GM19438 (cell line): Measurements from ENCODE around the gene PDGFD.

Experiments
- ATAC-seq: cut with Tn5 transposase; IDR thresholded peaks from one replicate; pipeline ENCODE4 v1.9.1; 2021; ENCODE audit warnings: low read depth; ENCODE audit not compliant: unreplicated experiment

Gene PDGFD

DNA sequence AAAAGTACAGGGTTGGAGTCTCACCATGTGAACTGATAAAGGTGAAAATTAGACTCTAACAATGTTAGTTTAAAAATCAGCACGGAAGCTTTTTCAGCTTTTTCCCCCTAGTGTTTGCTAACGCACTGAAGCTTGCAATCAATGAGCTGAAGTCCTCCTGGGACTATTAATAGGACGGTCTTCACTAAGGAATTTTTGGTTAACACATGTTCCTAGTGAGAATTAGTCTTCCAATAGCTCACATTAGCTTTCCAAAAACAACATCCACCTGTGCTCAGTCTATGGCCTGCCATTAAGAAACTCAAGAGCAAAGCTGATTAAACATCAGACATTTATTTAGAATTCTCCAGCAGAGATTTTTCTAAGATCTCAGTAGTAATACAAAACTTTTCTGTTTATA is 154.2 kb downstream of the PDGFD start:
- ATAC-seq, result no peak

DNA sequence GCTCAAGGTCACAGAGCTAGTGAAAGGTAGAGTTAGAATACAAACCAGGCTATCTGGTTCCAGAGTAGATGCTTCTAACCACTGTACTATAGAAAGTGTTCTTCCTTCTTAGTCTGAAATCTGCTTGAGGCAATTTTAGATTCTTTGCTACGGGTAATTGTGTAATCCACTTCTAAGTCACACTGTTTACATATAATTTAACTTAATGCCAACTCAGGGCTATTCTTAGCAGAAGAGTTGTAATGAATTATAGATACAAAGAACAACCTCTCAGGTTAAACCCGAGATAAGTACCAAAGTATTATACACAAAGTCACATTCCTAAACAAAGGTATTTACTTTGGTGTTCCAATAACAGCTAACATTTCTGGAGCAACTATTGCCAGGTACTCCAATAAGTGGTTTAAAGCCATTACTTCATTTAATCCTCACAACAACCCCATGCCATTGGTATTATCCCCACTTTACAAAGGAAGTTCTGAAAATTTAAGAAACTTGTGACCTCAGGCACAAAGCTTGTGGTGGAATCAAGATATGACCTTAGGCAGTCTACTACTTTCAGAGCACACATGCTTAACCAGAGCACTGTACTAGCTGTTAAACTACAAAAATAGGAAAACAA is 158.6 kb downstream of the PDGFD start:
- no peak for ATAC-seq

DNA sequence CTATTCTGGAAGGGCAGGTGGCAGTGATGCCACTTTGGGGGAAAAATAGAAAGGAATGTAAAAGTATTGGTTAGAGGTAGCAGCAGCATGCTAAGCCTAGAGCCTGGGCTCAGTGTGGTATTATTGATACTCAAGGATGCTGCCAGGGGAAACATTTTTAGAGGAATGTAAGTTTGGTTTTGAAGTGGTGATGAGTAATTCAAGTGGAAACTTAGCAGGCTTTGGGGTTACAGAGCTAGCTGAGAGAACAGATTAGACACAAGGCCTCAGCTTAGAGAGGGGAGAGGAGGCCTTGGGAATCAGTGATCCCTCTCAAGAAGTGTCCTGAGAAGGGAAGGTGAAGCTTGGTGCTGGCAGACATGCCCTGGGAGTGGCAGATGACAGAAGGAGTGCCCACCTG is 160.5 kb downstream of the PDGFD start:
- no peak for ATAC-seq

- ATAC-seq, result no peak
These were observed 162.3 kb downstream of the PDGFD start for GRCh38 chr11:104001561-104002056.

DNA sequence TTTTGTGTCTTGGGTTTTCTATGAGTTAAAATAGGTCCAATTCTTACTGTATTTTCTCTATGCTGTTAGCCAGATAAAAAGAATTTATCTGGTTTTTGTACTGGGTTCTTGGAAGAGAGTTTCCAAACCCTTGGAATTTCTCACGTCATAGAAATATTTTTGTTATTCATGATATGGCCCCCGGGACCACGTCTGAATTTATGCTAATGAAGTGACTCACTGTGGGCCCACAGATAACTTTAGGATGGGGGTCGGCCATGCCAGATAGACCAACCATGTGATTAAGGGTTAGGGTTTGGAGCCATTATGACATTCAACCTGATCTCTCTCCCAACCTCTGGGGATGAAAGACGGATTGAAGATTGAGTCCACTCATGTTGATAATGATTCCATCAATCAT is 163.1 kb downstream of the PDGFD start:
- ATAC-seq, result no peak

GRCh38 chr11:103998826-103999508 is 165.0 kb downstream of the PDGFD start:
- no peak for ATAC-seq

- peak; percentile 47 for ATAC-seq
These were observed 166.9 kb downstream of the PDGFD start for GRCh38 chr11:103997082-103997481.

- no peak for ATAC-seq
These were observed 168.1 kb downstream of the PDGFD start for GRCh38 chr11:103995896-103996295.

- ATAC-seq, result no peak
These were observed 169.4 kb downstream of the PDGFD start for GRCh38 chr11:103994518-103994917.

DNA sequence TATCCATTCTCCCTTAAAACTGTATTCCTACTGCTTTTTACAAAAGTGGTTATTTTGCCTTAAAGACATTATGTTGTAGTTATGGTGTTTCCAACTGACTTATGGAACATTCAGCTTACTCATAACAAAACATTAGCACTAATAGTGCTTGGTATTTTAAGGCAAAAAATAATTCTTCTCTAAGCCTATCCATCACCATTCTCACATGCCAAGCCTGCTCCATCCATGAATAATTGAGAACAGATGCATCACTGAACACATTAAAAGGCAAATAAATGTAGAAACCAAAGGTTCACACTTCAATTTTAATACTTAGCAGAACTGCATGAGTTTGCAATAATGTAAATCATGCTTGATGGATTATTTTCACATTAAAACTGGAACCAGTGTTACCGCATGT is 169.9 kb downstream of the PDGFD start:
- no peak for ATAC-seq

GRCh38 chr11:103993507-103993906 is 170.4 kb downstream of the PDGFD start:
- no peak for ATAC-seq

GRCh38 chr11:103988595-103988969 is 175.4 kb downstream of the PDGFD start:
- ATAC-seq, result no peak

GRCh38 chr11:103987629-103988594 is 176.0 kb downstream of the PDGFD start:
- ATAC-seq, result no peak

- no peak for ATAC-seq
These were observed 178.9 kb downstream of the PDGFD start for GRCh38 chr11:103985041-103985440.

- ATAC-seq, result no peak
These were observed 183.8 kb downstream of the PDGFD start for GRCh38 chr11:103980108-103980507.

GRCh38 chr11:103978616-103979595 is 185.0 kb downstream of the PDGFD start:
- no peak for ATAC-seq

GRCh38 chr11:103972013-103972412 is 191.9 kb downstream of the PDGFD start:
- ATAC-seq, result no peak

- ATAC-seq, result peak; percentile 88
These were observed 193.2 kb downstream of the PDGFD start for GRCh38 chr11:103970701-103971249.

GRCh38 chr11:103968685-103969084 is 195.3 kb downstream of the PDGFD start:
- no peak for ATAC-seq

GRCh38 chr11:103967985-103968384 is 196.0 kb downstream of the PDGFD start:
- ATAC-seq, result no peak
